Measurements from ENCODE around the gene ATXN2.

GRCh38 chr12:111411185-111411764 is 187.8 kb downstream of the ATXN2 start:
- TF ChIP-seq, protein P1, sequence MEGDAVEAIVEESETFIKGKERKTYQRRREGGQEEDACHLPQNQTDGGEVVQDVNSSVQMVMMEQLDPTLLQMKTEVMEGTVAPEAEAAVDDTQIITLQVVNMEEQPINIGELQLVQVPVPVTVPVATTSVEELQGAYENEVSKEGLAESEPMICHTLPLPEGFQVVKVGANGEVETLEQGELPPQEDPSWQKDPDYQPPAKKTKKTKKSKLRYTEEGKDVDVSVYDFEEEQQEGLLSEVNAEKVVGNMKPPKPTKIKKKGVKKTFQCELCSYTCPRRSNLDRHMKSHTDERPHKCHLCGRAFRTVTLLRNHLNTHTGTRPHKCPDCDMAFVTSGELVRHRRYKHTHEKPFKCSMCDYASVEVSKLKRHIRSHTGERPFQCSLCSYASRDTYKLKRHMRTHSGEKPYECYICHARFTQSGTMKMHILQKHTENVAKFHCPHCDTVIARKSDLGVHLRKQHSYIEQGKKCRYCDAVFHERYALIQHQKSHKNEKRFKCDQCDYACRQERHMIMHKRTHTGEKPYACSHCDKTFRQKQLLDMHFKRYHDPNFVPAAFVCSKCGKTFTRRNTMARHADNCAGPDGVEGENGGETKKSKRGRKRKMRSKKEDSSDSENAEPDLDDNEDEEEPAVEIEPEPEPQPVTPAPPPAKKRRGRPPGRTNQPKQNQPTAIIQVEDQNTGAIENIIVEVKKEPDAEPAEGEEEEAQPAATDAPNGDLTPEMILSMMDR (IDR thresholded peaks at IDR 0.05) = no peak
- no peak for TF ChIP-seq POLR2A (IDR thresholded peaks at IDR 0.05)

Data from body of pancreas (tissue), 4 donors.